A549 (cell line): ENCODE measurements around the gene TENM3.

ENCODE experiments used
- CBX8 ChIP-seq: fragments of 200-600 bp; sonication (generic); IDR thresholded peaks from 2 replicates; pipeline ENCODE4 v1.6.1; 2016
- CEBPB ChIP-seq, 2 experiments: fragments of >200 bp in 1 of 2; sonication (Bioruptor Twin) in 1 of 2; formaldehyde crosslinking in 1 of 2; IDR thresholded peaks; 2 replicates each; pipeline ENCODE4 v1.6.1; 2012 to 2016
- CTCF ChIP-seq: fragments of >200 bp; sonication (Bioruptor Twin); formaldehyde crosslinking; IDR thresholded peaks from 3 replicates; pipeline ENCODE4 v1.5.1; 2016
- EP300 ChIP-seq, 2 experiments: fragments of >200 bp; sonication (Bioruptor Twin); formaldehyde crosslinking; IDR thresholded peaks; 2 replicates in 1 of 2; 3 replicates in 1 of 2; pipeline ENCODE4 v1.6.1; 2016 to 2017
- ESRRA ChIP-seq: fragments of 150-350 bp; IDR thresholded peaks from 2 replicates; pipeline ENCODE4 v1.6.1; 2014; ENCODE audit warnings: mild to moderate bottlenecking, low read length, borderline replicate concordance
- HDAC2 ChIP-seq: fragments of 200-600 bp; sonication (generic); IDR thresholded peaks from 2 replicates; pipeline ENCODE4 v1.6.1; 2016
- KDM1A ChIP-seq: fragments of 200-600 bp; sonication (generic); IDR thresholded peaks from 2 replicates; pipeline ENCODE4 v1.6.1; 2016; ENCODE audit warnings: low read depth, mild to moderate bottlenecking
- KDM5A ChIP-seq: fragments of 200-600 bp; sonication (generic); IDR thresholded peaks from 2 replicates; pipeline ENCODE4 v1.6.1; 2016; ENCODE audit warnings: antibody characterized with exemption, mild to moderate bottlenecking
- POLR2AphosphoS2 ChIP-seq: conservative IDR thresholded peaks from 2 replicates; pipeline ENCODE4 v1.6.1; 2012; ENCODE audit warnings: low read length, improper control_type of control experiment, inconsistent platforms
- RAD21 ChIP-seq, 2 experiments: fragments of >200 bp in 1 of 2; sonication (Bioruptor Twin) in 1 of 2; formaldehyde crosslinking in 1 of 2; IDR thresholded peaks in 1 of 2; conservative IDR thresholded peaks in 1 of 2; 2 replicates in 1 of 2; 3 replicates in 1 of 2; pipeline ENCODE4 v1.6.1; 2012 to 2018; ENCODE audit warnings: inconsistent platforms in 1 of 2
- RFX5 ChIP-seq: fragments of 450-650 bp; IDR thresholded peaks from 2 replicates; pipeline ENCODE4 v1.7.1; 2014; ENCODE audit warnings: antibody characterized with exemption, mild to moderate bottlenecking, moderate library complexity
- SMC3 ChIP-seq: fragments of >200 bp; sonication (Bioruptor Twin); formaldehyde crosslinking; IDR thresholded peaks from 3 replicates; pipeline ENCODE4 v1.6.1; 2018; ENCODE audit warnings: inconsistent platforms
- TF ChIP-seq, protein P1 (sequence below): fragments of 200-600 bp; sonication (generic); IDR thresholded peaks from 2 replicates; pipeline ENCODE4 v1.6.1; 2016; ENCODE audit warnings: antibody characterized with exemption, mild to moderate bottlenecking, moderate library complexity

- TF ChIP-seq HDAC2 (no peak), CTCF (no peak), CEBPB (IDR thresholded peaks at IDR 0.05) (no peak), POLR2AphosphoS2 (no peak), RFX5 (no peak), CBX8 (no peak), KDM5A (no peak), RAD21 (conservative IDR thresholded peaks at IDR 0.05 in 1 of 2, IDR thresholded peaks at IDR 0.05 in 1 of 2) (no peak), EP300 (IDR thresholded peaks at IDR 0.05) (no peak), KDM1A (no peak), SMC3 (no peak), ESRRA (no peak)
- TF ChIP-seq, protein P1, sequence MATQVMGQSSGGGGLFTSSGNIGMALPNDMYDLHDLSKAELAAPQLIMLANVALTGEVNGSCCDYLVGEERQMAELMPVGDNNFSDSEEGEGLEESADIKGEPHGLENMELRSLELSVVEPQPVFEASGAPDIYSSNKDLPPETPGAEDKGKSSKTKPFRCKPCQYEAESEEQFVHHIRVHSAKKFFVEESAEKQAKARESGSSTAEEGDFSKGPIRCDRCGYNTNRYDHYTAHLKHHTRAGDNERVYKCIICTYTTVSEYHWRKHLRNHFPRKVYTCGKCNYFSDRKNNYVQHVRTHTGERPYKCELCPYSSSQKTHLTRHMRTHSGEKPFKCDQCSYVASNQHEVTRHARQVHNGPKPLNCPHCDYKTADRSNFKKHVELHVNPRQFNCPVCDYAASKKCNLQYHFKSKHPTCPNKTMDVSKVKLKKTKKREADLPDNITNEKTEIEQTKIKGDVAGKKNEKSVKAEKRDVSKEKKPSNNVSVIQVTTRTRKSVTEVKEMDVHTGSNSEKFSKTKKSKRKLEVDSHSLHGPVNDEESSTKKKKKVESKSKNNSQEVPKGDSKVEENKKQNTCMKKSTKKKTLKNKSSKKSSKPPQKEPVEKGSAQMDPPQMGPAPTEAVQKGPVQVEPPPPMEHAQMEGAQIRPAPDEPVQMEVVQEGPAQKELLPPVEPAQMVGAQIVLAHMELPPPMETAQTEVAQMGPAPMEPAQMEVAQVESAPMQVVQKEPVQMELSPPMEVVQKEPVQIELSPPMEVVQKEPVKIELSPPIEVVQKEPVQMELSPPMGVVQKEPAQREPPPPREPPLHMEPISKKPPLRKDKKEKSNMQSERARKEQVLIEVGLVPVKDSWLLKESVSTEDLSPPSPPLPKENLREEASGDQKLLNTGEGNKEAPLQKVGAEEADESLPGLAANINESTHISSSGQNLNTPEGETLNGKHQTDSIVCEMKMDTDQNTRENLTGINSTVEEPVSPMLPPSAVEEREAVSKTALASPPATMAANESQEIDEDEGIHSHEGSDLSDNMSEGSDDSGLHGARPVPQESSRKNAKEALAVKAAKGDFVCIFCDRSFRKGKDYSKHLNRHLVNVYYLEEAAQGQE: no peak
Observed at GRCh38 chr4:182754895-182755294, 511.7 kb downstream of the TENM3 start.
